Glomerular visceral epithelial cell (primary cell): Measurements from ENCODE around the gene ZBTB7A.

Experiments
- DNase-seq: peaks from one replicate; pipeline ENCODE4 v3.0.0-alpha.2; 2016; ENCODE audit errors: extremely low spot score

The ZBTB7A gene

GRCh38 chr19:4066682-4067395 lies at the start of gene ZBTB7A:
Gene ZBTB7A (minus strand): TSS chr19:4066899. CDS start chr19:4055232, 11,667 bp downstream.
- DNase-seq: peak; percentile 79

GRCh38 chr19:4115818-4116385 lies 49.2 kb upstream of the ZBTB7A start:
- DNase-seq: no peak

GRCh38 chr19:4115050-4115817 lies 48.5 kb upstream of the ZBTB7A start:
- no peak for DNase-seq

GRCh38 chr19:4114181-4114580 lies 47.5 kb upstream of the ZBTB7A start:
- DNase-seq: no peak

DNA sequence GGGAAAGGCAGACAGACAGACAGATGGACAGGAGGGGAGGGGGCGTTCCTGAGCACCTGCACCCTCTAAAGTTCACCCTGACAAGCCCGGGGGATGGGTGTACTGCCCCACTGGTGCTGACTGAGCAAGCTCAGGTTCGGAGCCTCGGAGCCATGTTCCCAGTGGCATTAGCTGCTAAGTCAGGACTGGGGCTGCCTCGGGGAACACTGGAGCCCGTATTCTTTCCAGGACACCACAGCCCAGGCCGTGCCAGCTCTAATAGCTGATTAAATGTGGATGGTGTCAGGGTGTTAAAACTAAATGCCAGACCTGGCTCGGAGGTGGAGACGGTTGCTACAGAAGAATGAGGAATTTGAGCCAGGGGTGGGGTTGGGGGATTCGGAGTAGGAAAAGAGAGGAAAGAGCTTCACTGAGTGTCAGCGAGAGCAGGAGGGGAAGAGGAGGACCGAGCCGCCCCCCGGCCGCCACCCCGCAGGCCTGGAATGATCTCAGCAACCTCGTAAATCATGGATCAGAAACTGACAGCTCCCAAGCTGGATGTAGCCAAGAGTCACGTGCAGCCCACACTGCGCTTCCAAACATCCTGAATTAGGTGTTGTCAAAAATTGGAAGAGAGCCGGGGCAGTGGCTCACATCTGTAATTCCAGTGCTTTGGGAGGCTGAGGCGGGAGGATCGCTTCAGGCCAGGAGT lies 46.8 kb upstream of the ZBTB7A start:
- DNase-seq: no peak

- no peak for DNase-seq
These were observed 45.7 kb upstream of the ZBTB7A start for GRCh38 chr19:4112367-4112766.

DNA sequence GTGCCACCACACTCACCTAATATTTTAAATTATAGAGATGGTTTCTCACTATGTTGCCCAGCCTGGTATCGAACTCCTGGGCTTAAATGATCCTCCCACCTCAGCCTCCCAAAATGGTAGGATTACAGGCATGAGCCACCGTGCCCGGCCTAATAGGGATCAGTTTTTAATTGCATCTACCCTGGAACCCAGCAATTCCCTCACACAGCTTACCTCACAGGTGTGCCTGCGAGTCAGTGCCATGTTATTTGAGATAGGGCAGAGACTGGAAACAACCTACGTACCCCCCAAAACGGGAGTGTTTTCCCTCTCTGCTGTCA lies 42.9 kb upstream of the ZBTB7A start:
- no peak for DNase-seq

GRCh38 chr19:4108767-4109625 lies 42.3 kb upstream of the ZBTB7A start:
- DNase-seq: no peak

DNA sequence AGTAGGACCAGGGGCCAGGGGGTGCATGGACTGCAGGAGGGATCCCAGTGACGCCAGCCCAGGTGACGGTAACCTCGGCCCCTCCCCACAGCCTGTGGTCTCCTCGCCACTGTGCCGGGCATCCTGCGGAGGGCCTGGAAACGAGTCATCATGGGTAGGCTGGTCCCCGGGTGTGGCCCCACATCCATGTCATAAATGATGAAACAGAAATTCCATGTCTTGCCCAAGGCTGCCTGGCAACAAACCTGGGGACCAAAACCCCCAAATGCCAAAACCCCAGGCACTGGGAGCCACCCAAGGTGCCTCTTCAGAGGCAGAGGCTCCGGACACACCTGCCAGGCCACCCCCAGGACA lies 36.4 kb upstream of the ZBTB7A start:
- peak; percentile 41 for DNase-seq

- DNase-seq: no peak
These were observed 35.8 kb upstream of the ZBTB7A start for GRCh38 chr19:4102339-4103079.

- DNase-seq: no peak
These were observed 34.7 kb upstream of the ZBTB7A start for GRCh38 chr19:4101496-4101770.

GRCh38 chr19:4100647-4101495 lies 34.2 kb upstream of the ZBTB7A start:
- DNase-seq: no peak

DNA sequence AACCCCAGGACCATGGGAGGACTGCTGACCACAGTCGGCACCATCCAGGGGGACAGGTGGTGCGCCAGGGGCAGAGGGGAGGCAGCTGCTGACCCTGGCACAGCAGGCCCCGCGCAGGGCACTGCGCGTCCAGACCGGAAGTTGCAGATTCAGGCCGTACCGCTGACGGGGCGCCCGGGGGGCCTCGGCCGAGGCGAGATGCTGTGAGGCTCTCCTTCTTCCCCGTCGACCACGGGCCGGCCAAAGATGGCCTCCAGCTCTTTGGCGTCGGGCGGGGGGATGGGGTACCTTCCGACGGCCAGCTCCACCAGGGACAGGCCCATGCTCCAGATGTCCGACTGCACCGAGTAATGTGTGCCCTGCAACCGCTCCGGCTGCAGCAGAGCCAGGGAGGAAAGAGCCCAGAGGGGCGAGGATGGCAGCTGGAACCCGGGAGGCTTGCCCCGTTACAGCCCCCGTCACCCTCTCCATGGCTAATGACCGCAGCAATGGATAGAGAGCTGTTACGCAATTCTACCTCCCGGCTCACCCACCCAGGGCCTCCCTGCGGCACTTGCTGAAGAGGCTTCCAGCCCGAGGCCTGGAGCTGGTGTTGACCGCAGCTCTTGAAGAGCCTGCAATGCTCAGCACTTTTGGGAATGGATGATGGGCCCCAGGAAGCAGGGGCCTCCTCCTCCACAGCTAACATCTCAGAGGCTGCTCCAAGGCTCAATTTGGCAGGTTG lies 32.5 kb upstream of the ZBTB7A start:
- DNase-seq: no peak

DNA sequence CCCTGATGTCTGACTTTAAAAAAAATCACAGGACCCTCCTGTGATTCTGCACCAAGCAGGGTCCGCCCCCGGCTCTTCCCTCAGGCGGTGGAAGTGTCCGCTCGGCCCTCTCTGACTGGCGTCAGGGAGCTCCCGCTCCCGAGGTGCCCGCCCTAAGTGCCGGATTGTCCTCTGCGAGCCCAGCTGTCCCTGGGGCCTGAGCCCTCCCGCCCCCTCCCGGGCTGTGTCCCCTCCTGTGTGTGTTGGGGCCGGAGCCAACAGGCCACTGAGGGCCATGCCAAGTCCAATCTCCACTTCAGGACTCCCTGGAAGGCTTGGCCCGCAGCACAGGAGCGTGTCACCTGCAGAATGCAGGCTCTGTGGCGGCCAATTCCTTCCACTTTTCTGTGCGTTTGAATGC lies 31.8 kb upstream of the ZBTB7A start:
- DNase-seq: no peak

- DNase-seq: no peak
These were observed 30.8 kb upstream of the ZBTB7A start for GRCh38 chr19:4097501-4097900.

DNA sequence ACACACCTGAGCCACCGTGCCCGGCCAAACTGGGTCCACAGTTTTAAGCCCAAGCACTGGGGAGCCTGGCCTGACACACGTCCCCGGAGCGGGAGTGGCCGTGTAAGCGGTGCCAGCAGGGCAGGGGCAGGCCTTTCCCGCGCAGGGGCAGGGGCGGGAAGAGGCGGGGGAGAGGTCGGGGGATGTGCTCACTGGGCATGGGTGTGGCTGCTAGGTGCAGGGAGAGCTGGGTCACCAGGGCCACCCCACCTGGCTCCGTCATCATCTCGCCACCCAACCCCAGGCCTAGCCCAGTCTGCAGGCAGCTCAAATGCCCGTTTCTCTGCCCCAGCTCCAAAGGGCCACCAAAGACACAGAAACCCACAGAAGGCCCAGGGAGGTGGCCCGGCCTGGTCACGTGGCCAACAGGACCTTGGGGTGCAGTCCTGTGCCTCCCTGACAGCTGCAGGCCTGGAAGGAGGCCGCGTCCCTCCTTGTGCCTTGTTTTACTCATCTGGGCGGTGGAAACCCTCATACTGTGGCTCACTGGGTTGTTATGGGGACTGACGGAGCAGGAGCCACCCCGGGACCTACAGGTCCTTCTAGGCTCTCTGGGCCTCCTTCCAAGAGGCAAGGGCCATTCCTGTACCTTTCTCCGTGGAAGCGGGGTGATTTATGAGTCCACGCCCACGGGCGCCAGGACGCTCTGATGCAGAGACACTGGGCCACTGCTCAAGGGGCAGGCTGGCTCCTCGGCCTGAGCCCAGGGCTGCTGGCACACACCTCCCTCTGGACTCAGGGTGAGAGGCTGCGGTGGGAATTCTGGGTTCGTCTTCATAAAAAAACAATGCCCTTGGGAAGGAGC lies 29.6 kb upstream of the ZBTB7A start:
- no peak for DNase-seq

DNA sequence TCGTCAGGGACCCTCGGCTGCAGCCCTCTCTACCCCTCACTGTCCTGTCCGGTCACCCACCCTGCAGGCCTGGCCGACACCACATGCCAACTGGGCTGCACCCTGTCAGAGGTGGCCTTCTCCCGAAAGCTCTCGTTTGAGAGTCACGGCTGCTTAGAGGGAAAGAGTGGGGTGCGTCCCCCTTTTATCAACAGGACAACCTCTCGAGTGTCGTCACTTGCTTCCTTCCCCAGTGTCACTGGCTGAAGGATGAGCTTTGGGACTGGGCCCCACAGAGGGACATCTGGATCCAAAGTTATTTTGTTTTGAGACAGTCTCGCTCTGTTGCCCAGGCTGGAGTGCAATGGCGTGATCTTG lies 28.8 kb upstream of the ZBTB7A start:
- no peak for DNase-seq

GRCh38 chr19:4094761-4095487 lies 28.2 kb upstream of the ZBTB7A start:
- no peak for DNase-seq
